Naive thymus-derived CD8-positive, alpha-beta T cell (primary cell): ENCODE measurements around the gene NFIB. TPM values are rescaled to one million over a fixed set of nuclear protein-coding genes. Genes with fewer than 3 reads are reported as not detected.

Source experiments
- ATAC-seq, 2 donors: fragments of 150-1000 bp; cut with Tn5 transposase in 1 of 2; sonication (Bioruptor Pico), chemical (Tn5 transposase) in 1 of 2; 1 replicate in 1 of 2; 2 replicates in 1 of 2; pipeline ENCODE4 v1.10.0; 2021; ENCODE audit warnings: mild to moderate bottlenecking in 2 of 2, moderate library complexity in 2 of 2
- POLR2A ChIA-PET: fragments of 350-600 bp; sonication (Branson Sonifier 250); formaldehyde crosslinking; loops from one replicate; lab custom pipeline; 2021; ENCODE audit warnings: antibody characterized with exemption; lab: Charles Lee
- DNase-seq, 10 donors: peaks; one replicate each; pipeline versions ENCODE4 v3.0.0 to v3.0.0-alpha.2; 2020 to 2022
- H3K27ac Mint-ChIP-seq, 10 donors: one replicate each; pipeline ENCODE4 v1.8.0; 2020 to 2022; ENCODE audit warnings: mild to moderate bottlenecking in 10 of 10, mixed read lengths in 10 of 10, moderate library complexity in 4 of 10, inconsistent platforms in 1 of 10
- H3K27me3 Mint-ChIP-seq, 5 donors: one replicate each; pipeline ENCODE4 v1.8.0; 2021 to 2022; ENCODE audit warnings: mixed read lengths in 5 of 5
- H3K36me3 Mint-ChIP-seq, 3 donors: one replicate each; pipeline ENCODE4 v1.8.0; 2020 to 2022; ENCODE audit warnings: mixed read lengths in 3 of 3, mild to moderate bottlenecking in 2 of 3, inconsistent platforms in 1 of 3
- H3K4me1 Mint-ChIP-seq, 4 donors: one replicate each; pipeline ENCODE4 v1.8.0; 2021 to 2022; ENCODE audit warnings: mixed read lengths in 4 of 4
- H3K4me3 Mint-ChIP-seq, 10 donors: one replicate each; pipeline ENCODE4 v1.8.0; 2020 to 2022; ENCODE audit warnings: mild to moderate bottlenecking in 10 of 10, mixed read lengths in 10 of 10, moderate library complexity in 6 of 10, inconsistent platforms in 1 of 10
- H3K9me3 Mint-ChIP-seq, 9 donors: one replicate each; pipeline ENCODE4 v1.8.0; 2020 to 2022; ENCODE audit warnings: mixed read lengths in 9 of 9, mild to moderate bottlenecking in 3 of 9, inconsistent platforms in 1 of 9, moderate library complexity in 1 of 9
- polyA plus RNA-seq, 3 donors: library from polyadenylated mRNA; unstranded; fragments of 300-500 nt; fragmentation: Illumina TruSeq; gene quantifications; one replicate each; pipeline ENCODE4 v1.2.3, GENCODE V29; 2021
- total RNA-seq, 8 experiments: library from RNA in 2 of 8; stranded (reverse) in 2 of 8; gene quantifications; one replicate each; pipeline ENCODE4 v1.2.3 and lab custom pipeline; 2021 to 2026

Gene NFIB
- total and polyA plus RNA-seq, 5 experiments from 2014 or later: 0.22 TPM; not detected in 4

DNA sequence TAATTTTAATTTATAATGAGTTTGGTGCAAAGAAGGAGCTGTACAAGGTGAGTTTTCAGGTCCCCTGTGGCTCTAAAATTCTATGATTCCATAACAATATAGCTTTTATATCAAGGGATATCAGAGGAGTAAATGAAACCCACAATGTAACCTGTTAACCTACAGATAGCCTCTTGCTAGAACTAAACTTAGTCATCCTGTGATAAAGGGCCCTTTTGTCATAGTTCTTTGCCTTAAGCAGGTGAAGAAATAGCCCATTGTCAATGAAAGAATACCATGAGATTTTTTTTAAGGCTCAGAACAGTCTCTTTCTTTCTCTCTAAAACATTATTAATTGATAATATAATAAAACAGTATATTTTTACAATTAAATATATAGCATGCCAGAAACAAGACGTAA is 127.8 kb downstream of the NFIB start:
- no peak overlapping the region for H3K4me3 Mint-ChIP-seq
- H3K9me3 Mint-ChIP-seq: peaks cover 0 to 2% (median 0%) of the 10 kb centered on the region in 9 donors
- ATAC-seq: no peak
- POLR2A ChIA-PET: no interaction called here
- no peaks in the 10 kb centered on the region for H3K27me3 Mint-ChIP-seq
- no peaks in the 10 kb centered on the region for H3K4me1 Mint-ChIP-seq
- no peaks in the 10 kb centered on the region for H3K36me3 Mint-ChIP-seq
- H3K27ac Mint-ChIP-seq: no peak overlapping the region
- DNase-seq: no peak

DNA sequence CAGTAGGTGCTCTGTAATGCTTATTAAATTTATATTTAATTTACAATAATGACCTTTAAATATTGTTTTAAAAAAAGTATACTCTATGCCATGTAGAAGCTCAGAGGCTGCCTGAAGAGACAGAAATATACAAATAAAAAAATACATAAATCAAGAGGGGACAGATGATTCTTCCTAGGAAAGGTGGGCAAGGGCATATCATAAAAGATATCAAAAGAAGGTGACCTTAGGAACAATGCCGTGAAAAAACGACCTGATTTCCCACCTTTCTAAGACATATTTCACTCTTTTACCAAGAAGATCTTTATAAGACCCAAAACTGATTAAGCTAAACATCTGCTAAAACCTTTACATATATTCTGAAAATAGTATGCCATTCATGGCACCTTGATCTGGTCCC is 128.9 kb downstream of the NFIB start:
- POLR2A ChIA-PET: no interaction called here
- Mint-ChIP-seq H3K27me3 (no peaks in the 10 kb centered on the region), H3K4me3 (no peak overlapping the region), H3K36me3 (no peaks in the 10 kb centered on the region), H3K9me3 (peaks cover 0 to 3% (median 0%) of the 10 kb centered on the region in 9 donors), H3K4me1 (no peaks in the 10 kb centered on the region), H3K27ac (no peak overlapping the region)
- ATAC-seq (no peak), DNase-seq (no peak)

DNA sequence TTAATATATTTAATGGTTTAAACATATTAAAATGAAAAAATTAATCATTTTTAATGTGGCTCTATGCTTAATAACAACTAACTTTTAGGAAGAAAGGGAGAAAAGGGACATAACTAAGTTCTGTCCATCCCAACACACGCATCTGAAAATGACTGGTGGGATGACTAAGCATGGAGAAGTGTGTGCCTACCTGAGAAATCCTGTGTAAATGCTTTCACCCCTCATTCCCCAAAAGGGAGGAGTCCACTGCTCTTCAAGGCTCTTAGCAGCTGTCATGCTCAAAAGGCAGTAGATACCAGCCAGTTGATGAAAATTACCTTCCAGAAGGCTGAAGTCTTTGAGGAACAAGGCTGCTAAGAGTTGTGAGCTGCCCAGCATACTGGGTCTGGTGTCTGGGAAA is 130.9 kb downstream of the NFIB start:
- Mint-ChIP-seq H3K4me3 (no peak overlapping the region), H3K9me3 (peaks cover 0 to 3% (median 0%) of the 10 kb centered on the region in 9 donors), H3K27ac (no peak overlapping the region), H3K4me1 (no peaks in the 10 kb centered on the region), H3K36me3 (no peaks in the 10 kb centered on the region), H3K27me3 (no peaks in the 10 kb centered on the region)
- no peak for ATAC-seq
- no peak for DNase-seq
- POLR2A ChIA-PET: no interaction called here

DNA sequence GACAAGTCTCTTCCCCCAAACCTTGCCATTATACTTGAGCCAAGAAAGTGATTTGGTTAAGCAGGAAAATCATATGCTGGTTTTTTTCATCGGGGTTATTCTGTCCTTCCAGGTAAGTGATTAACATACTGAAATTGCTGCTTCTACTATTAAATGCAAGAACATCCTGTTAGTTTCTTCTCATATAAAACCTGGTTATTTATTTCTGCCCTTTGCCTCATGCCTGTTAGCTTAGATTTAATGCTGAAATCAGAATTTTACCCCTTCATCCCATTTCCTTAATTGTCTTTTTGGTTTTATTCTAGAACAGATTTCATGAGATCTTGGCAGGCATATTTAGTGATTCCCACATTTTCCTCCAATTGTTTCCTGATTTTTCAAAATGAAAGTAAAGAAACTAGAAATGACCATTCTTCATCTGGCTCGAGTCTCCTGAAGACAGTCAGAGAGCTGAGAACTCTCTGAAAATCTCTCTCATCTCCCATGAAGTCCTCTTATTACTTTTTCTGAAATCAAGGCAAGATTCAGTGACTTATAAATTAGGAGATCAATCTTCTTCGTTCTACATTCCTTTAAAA is 132.9 kb downstream of the NFIB start:
- POLR2A ChIA-PET: no interaction called here
- no peak for ATAC-seq
- Mint-ChIP-seq H3K9me3 (peaks cover 0 to 5% (median 0%) of the 10 kb centered on the region in 9 donors), H3K36me3 (no peaks in the 10 kb centered on the region), H3K27me3 (no peaks in the 10 kb centered on the region), H3K4me3 (no peak overlapping the region), H3K27ac (no peak overlapping the region), H3K4me1 (no peaks in the 10 kb centered on the region)
- no peak for DNase-seq

DNA sequence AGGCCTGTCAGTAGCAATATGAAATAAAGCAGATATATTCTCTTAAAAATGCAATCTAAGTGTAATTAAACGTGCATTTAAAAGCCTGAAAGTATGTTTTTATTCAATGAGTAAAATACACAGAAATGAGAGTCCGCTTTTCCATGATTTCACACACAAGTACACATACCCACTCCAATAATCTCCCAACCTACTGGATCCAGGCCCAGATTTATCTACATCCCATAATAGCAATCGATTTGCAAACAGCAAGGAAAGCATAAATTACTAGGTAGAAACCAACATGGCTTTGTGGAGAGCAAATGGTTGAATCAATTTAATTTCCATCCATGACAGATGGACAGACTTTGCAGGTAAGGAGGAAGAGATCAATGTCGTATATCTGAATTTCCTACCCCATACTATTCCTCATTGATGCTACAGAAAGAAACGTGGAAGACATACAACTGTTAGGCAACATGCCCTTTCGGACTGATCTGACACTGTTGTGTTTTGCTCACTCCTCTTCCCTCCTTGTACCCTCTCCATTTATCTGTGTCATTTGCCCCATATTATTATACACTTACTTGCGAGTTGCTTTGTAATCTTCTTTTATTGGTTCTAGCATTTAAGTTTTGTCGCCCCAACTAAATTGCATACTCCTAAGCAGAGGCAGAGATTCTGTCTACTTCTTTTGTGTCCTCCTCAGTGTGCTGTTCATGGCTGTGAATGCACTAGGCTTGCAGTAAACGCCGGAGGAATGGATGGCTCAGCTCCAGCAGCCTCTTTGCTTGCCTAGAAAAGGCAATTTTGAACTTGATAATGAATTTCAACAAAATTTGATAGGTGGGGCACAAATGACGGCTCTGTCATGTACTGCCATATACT is 133.6 kb downstream of the NFIB start:
- Mint-ChIP-seq H3K4me1 (no peaks in the 10 kb centered on the region), H3K36me3 (no peaks in the 10 kb centered on the region), H3K9me3 (peaks cover 0 to 8% (median 0%) of the 10 kb centered on the region in 9 donors), H3K27me3 (no peaks in the 10 kb centered on the region), H3K4me3 (no peak overlapping the region), H3K27ac (no peak overlapping the region)
- POLR2A ChIA-PET: no interaction called here
- no peak for DNase-seq
- no peak for ATAC-seq

DNA sequence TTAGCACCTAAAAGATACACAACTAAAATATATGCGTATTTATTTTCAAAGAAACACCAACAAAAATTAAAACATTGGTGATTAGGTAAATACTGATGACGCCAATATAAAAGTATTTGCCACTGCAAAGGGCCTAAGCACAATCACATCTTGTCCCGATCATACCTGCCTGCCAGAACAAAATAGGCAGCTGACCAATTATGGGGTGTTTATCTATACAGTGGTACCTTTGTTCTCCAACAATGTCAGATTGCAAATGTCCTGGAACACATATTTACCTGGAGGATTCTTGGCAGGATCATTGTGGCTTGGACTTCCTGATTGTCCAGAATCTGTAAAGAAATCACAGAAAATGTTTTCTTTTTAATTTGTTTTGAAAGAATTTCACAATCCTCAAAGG is 134.5 kb downstream of the NFIB start:
- H3K27ac Mint-ChIP-seq: no peak overlapping the region
- no peaks in the 10 kb centered on the region for H3K4me1 Mint-ChIP-seq
- POLR2A ChIA-PET: no interaction called here
- no peak for DNase-seq
- H3K27me3 Mint-ChIP-seq: no peaks in the 10 kb centered on the region
- H3K9me3 Mint-ChIP-seq: peaks cover 0 to 8% (median 0%) of the 10 kb centered on the region in 9 donors
- ATAC-seq: no peak
- H3K4me3 Mint-ChIP-seq: no peak overlapping the region
- H3K36me3 Mint-ChIP-seq: no peaks in the 10 kb centered on the region

DNA sequence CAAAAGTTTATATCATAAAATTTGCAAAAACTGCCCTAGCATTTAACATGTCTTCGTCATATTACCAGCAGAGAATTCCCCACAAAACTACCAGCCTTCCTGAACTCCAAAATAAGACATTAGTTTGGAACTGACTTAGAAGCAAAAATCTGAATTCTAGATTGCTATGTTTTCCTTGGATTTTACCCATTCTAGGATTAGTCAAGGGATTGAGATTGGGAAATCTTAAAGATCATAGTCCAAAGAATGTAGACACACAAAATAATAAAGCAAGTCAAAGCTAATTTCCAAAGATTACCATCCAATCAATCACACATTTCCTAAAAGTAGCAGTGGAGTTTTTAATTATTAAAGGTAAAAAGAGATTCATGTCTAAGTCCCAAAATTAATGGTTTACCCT is 138.2 kb downstream of the NFIB start:
- no peak overlapping the region for H3K27ac Mint-ChIP-seq
- DNase-seq: no peak

DNA sequence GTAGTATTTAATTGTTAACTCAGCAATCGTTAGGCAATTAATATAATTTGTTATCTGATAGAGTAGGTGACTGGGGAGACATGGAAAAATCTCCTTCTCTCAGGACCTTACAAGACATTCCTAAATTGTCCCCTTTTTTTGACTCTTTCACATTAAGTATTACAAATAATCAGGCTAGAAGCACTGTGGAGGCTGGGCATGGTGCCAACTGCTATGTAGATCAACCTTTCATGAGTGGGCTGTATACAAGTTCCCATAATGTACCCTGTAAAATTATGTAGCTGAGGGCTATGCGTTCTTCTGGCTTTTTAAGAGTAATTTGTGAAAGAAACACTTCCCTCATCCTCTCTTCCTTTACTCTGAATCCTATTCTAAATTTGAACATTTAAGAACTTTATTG is 140.2 kb downstream of the NFIB start:
- Mint-ChIP-seq H3K4me1 (no peaks in the 10 kb centered on the region), H3K4me3 (no peak overlapping the region), H3K27me3 (peaks cover 0 to 2% (median 0%) of the 10 kb centered on the region in 5 donors), H3K9me3 (peaks cover 0 to 21% (median 0%) of the 10 kb centered on the region in 9 donors), H3K36me3 (no peaks in the 10 kb centered on the region), H3K27ac (no peak overlapping the region)
- ATAC-seq (no peak), DNase-seq (no peak)
- POLR2A ChIA-PET: no interaction called here

More for the DNA sequence above, 138.2 kb downstream of the NFIB start:
- Mint-ChIP-seq H3K4me3 (no peak overlapping the region), H3K36me3 (no peaks in the 10 kb centered on the region), H3K9me3 (peaks cover 0 to 17% (median 0%) of the 10 kb centered on the region in 9 donors), H3K27me3 (peaks cover 0 to 2% (median 0%) of the 10 kb centered on the region in 5 donors), H3K4me1 (no peaks in the 10 kb centered on the region)
- ATAC-seq: no peak
- POLR2A ChIA-PET: no interaction called here

DNA sequence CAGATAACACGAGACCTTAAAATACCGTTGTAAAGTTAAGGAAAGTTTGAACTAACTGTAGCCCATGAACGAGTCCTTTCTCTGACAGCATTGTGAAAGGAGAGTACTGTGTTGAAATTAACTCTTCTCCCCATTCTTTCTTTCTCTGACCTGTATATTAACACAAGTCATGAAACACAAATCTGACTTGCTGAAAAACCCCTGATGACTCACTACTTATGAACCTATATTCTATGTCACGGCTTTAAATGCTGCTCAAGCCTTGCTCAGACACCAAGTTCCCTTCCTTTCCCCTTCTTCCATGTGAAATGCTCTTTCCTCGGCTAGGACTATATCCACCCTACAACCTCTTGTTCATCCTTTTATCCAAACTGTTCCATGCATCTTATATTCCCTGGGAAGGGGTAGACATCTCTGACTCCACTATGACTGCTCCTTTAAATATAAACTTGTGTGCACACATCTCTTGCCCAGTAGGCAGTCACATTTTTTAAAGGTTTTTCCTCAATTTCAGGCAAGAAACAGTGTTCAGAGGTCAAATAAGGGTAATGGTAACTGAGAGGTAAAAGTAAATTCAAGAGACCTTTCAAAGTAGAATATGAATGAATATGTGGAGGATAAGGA is 142.9 kb downstream of the NFIB start:
- Mint-ChIP-seq H3K4me3 (no peak overlapping the region), H3K4me1 (no peaks in the 10 kb centered on the region), H3K9me3 (peaks cover 0 to 19% (median 0%) of the 10 kb centered on the region in 9 donors), H3K27ac (no peak overlapping the region), H3K27me3 (peaks cover 0 to 2% (median 0%) of the 10 kb centered on the region in 5 donors), H3K36me3 (no peaks in the 10 kb centered on the region)
- POLR2A ChIA-PET: no interaction called here
- DNase-seq (no peak), ATAC-seq (no peak)

DNA sequence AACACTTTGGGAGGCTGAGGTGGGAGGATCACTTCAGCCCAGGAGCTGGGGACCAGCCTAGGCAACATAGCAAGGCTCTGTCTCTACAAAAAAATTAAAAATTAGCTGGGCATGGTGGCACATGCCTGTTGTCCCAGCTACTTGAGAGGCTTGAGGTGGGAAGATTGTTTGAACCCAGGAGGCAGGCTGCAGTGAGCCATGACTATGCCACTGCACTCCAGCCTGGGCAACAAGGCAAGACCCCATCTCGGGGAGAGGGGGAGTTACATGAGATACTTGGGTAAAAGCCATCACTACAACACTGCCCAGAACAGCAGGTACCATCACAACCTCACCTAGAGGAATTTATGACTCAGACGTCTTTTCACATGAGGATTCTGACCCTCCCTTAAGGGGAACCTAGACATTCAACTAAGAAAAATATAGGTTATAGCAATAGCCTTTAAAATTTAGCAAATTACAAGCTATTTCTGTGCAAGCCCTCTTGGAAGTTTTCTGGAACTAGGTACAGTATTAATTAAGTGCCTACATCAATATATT is 143.5 kb downstream of the NFIB start:
- Mint-ChIP-seq H3K27ac (no peak overlapping the region), H3K9me3 (peaks cover 0 to 19% (median 0%) of the 10 kb centered on the region in 9 donors), H3K27me3 (peaks cover 0 to 2% (median 0%) of the 10 kb centered on the region in 5 donors), H3K4me1 (no peaks in the 10 kb centered on the region), H3K4me3 (no peak overlapping the region), H3K36me3 (no peaks in the 10 kb centered on the region)
- DNase-seq (no peak), ATAC-seq (no peak)
- POLR2A ChIA-PET: no interaction called here

DNA sequence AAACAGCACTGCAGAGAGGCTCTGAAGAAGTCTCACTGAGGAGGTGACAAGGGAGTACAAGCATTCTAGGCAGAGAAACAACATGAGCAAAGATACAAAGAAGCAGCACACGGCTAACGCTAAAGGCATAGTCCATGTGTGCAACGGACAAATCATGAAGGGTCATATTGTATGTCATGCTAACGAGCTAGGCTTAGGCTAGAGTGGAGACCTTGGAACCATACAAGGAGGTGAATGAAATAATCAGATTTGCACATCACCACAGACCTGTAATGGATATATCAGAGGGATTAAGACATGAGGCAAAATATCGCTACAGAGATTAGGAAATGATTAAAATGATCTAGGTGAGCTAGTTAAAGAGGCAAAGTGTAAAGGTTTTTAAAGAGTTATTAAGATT is 145.6 kb downstream of the NFIB start:
- ATAC-seq: no peak

DNA sequence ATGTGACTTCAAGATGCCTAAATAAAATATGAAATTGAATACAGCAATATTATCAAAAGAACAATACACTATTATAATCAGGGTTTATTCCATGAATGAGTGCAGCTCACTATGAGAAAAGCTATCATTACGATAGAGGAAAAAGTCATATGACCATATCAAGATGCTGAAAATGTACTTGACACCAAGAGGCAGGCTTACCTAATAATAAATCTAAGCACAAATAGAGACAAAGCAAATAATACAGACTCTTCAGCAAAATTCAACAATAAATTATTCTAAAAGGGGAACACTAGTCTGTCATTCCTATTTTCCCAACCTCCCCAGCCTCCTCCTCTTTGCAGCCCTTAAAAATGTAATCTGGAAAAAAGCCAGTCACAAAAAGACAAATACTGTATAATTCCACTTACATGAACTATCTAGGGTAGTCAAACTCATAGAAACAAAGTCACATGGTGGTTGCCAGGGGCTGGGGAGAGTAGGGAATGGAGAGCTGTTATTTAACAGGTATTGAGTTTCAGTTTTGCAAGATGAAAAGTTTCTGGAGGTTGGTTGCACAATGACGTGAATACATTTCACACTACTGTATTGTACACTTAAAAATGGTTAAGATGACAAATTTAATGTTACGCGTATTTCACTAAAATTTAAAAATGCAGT is 148.4 kb downstream of the NFIB start:
- POLR2A ChIA-PET: no interaction called here
- Mint-ChIP-seq H3K27me3 (no peaks in the 10 kb centered on the region), H3K4me1 (no peaks in the 10 kb centered on the region), H3K36me3 (no peaks in the 10 kb centered on the region), H3K4me3 (no peak overlapping the region), H3K27ac (no peak overlapping the region), H3K9me3 (peaks cover 0 to 8% (median 0%) of the 10 kb centered on the region in 9 donors)
- ATAC-seq: no peak
- no peak for DNase-seq

More for the DNA sequence above, 145.6 kb downstream of the NFIB start:
- Mint-ChIP-seq H3K9me3 (peaks cover 0 to 19% (median 0%) of the 10 kb centered on the region in 9 donors), H3K27ac (no peak overlapping the region), H3K36me3 (no peaks in the 10 kb centered on the region), H3K4me1 (no peaks in the 10 kb centered on the region), H3K4me3 (no peak overlapping the region), H3K27me3 (peaks cover 0 to 2% (median 0%) of the 10 kb centered on the region in 5 donors)
- DNase-seq: no peak
- POLR2A ChIA-PET: no interaction called here
